ENCODE data around the gene DIS3L.
"Not testable (repeated sequence)": the region's sequence is repeated elsewhere in the genome, so short reads cannot be mapped to it uniquely, and the experiment has no call there.

The DIS3L gene

GRCh38 chr15:66308531-66308930 is 15.2 kb downstream of the DIS3L start:
- DNase-seq (ENCODE audit: low spot score) (no peak), FAIRE-seq (no peak)

GRCh38 chr15:66309828-66310227 is 16.5 kb downstream of the DIS3L start:
- DNase-seq (ENCODE audit: low spot score) (no peak), FAIRE-seq (no peak)

GRCh38 chr15:66310786-66311185 is 17.4 kb downstream of the DIS3L start:
- no peak for DNase-seq (ENCODE audit: low spot score)
- no peak for FAIRE-seq

- DNase-seq (ENCODE audit: low spot score): no peak
- FAIRE-seq: no peak
Measured at GRCh38 chr15:66312144-66312543, 18.8 kb downstream of the DIS3L start.

GRCh38 chr15:66323312-66323928 is 30.1 kb downstream of the DIS3L start:
- DNase-seq (ENCODE audit: low spot score) (no peak), FAIRE-seq (no peak)

- DNase-seq (ENCODE audit: low spot score) (no peak), FAIRE-seq (no peak)
Measured at GRCh38 chr15:66326051-66326450, 32.7 kb downstream of the DIS3L start.

GRCh38 chr15:66327736-66328135 is 34.4 kb downstream of the DIS3L start:
- no peak for DNase-seq (ENCODE audit: low spot score)
- no peak for FAIRE-seq

- DNase-seq (ENCODE audit: low spot score): no peak
- FAIRE-seq: no peak
Measured at GRCh38 chr15:66328771-66329170, 35.4 kb downstream of the DIS3L start.

- FAIRE-seq; DNase-seq (ENCODE audit: low spot score): not testable (repeated sequence)
Measured at GRCh38 chr15:66348530-66348929, 55.2 kb downstream of the DIS3L start.

- FAIRE-seq: no peak
- DNase-seq (ENCODE audit: low spot score): no peak
Measured at GRCh38 chr15:66356077-66356358, 62.6 kb downstream of the DIS3L start.

- DNase-seq (ENCODE audit: low spot score) (peak; percentile 88), FAIRE-seq (peak; percentile 75)
Measured at GRCh38 chr15:66356359-66357236, 63.2 kb downstream of the DIS3L start, which contains the start of gene TIPIN. TIPIN (minus strand) TSS chr15:66356685; CDS start chr15:66352947, 3,738 bp downstream.

GRCh38 chr15:66359740-66360139 is 66.4 kb downstream of the DIS3L start:
- DNase-seq (ENCODE audit: low spot score) (no peak), FAIRE-seq (no peak)

- DNase-seq (ENCODE audit: low spot score); FAIRE-seq: not testable (repeated sequence)
Measured at GRCh38 chr15:66361745-66362460, 68.5 kb downstream of the DIS3L start.

- DNase-seq (ENCODE audit: low spot score) (no peak), FAIRE-seq (no peak)
Measured at GRCh38 chr15:66362776-66363175, 69.4 kb downstream of the DIS3L start.

GRCh38 chr15:66364944-66365528 is 71.7 kb downstream of the DIS3L start:
- DNase-seq (ENCODE audit: low spot score) (no peak), FAIRE-seq (no peak)

- DNase-seq (ENCODE audit: low spot score): no peak
- FAIRE-seq: no peak
Measured at GRCh38 chr15:66369773-66370651, 76.6 kb downstream of the DIS3L start.

- no peak for DNase-seq (ENCODE audit: low spot score)
- FAIRE-seq: no peak
Measured at GRCh38 chr15:66374179-66374578, 80.8 kb downstream of the DIS3L start.

- DNase-seq (ENCODE audit: low spot score) (no peak), FAIRE-seq (no peak)
Measured at GRCh38 chr15:66378814-66379430, 85.6 kb downstream of the DIS3L start.

GRCh38 chr15:66381376-66381775 is 88.0 kb downstream of the DIS3L start:
- not testable (repeated sequence) for FAIRE-seq; DNase-seq (ENCODE audit: low spot score)

All from RCC 7860 (cell line).